B cell (primary cell): ENCODE measurements around the gene ST6GALNAC3. TPM values are rescaled to one million over a fixed set of nuclear protein-coding genes. Genes with fewer than 3 reads are reported as not detected.

Experiments
- ATAC-seq: fragments of 200-7000 bp; cut with Tn5 transposase; one replicate; pipeline ENCODE4 v1.10.0; 2021; ENCODE audit warnings: low read depth, mild to moderate bottlenecking, moderate number of reproducible peaks, moderate library complexity
- CTCF ChIA-PET: fragments of 350-600 bp; sonication (Branson Sonifier 250); formaldehyde crosslinking; loops from one replicate; lab custom pipeline; 2021; ENCODE audit warnings: antibody characterized with exemption, inconsistent platforms; lab: Charles Lee
- POLR2A ChIA-PET: fragments of 350-600 bp; sonication (Branson Sonifier 250); formaldehyde crosslinking; loops from one replicate; lab custom pipeline; 2021; ENCODE audit warnings: antibody characterized with exemption; lab: Charles Lee
- DNase-seq: peaks from one replicate; pipeline ENCODE4 v3.0.0; 2013
- H2AFZ ChIP-seq: 2 replicates; pipeline ENCODE4 v1.6.1; 2012; ENCODE audit warnings: mild to moderate bottlenecking, low read depth, low read length; ENCODE audit not compliant: insufficient read depth, poor library complexity, severe bottlenecking
- H3K27ac ChIP-seq, 2 donors: 1 replicate in 1 of 2; 2 replicates in 1 of 2; pipeline ENCODE4 v1.5.1; 2012 to 2013; ENCODE audit warnings: low read length in 2 of 2, mild to moderate bottlenecking in 2 of 2, moderate library complexity in 1 of 2
- H3K27me3 ChIP-seq, 4 experiments: fragments of 200-600 bp in 1 of 4; sonication (generic) in 1 of 4; replicated peaks in 1 of 4; 1 replicate in 2 of 4; 2 replicates in 2 of 4; pipeline versions ENCODE4 v1.6.1 to v1.7.0; 2013 to 2016; ENCODE audit warnings: low read length in 3 of 4, mild to moderate bottlenecking in 2 of 4, mixed read lengths in 1 of 4, moderate library complexity in 1 of 4; ENCODE audit not compliant: insufficient read depth in 4 of 4, control insufficient read depth in 3 of 4; ENCODE audit errors: control extremely low read depth in 1 of 4
- H3K36me3 ChIP-seq, 2 experiments: replicated peaks in 1 of 2; 1 replicate in 1 of 2; 2 replicates in 1 of 2; pipeline versions ENCODE4 v1.6.1 to v1.7.1; 2013; ENCODE audit warnings: low read length in 1 of 2; ENCODE audit not compliant: insufficient read depth in 2 of 2, control insufficient read depth in 1 of 2; ENCODE audit errors: control extremely low read depth in 1 of 2, extremely low read depth in 1 of 2
- H3K4me1 ChIP-seq, 2 donors: fragments of 200-600 bp in 1 of 2; sonication (generic) in 1 of 2; 1 replicate in 1 of 2; 2 replicates in 1 of 2; pipeline versions ENCODE4 v1.5.1 to v1.6.1; 2013 to 2017; ENCODE audit warnings: low read length in 2 of 2; ENCODE audit not compliant: control insufficient read depth in 2 of 2, insufficient read depth in 2 of 2
- H3K4me2 ChIP-seq: replicated peaks from 2 replicates; pipeline ENCODE3; 2012; ENCODE audit warnings: mild to moderate bottlenecking, low read depth, low read length; ENCODE audit not compliant: poor library complexity, severe bottlenecking
- H3K4me3 ChIP-seq, 5 experiments: fragments of 200-600 bp in 1 of 5; sonication (generic) in 1 of 5; 1 replicate in 3 of 5; 2 replicates in 2 of 5; pipeline versions ENCODE4 v1.5.1 to v1.7.0; 2011 to 2016; ENCODE audit warnings: low read length in 4 of 5, mild to moderate bottlenecking in 4 of 5, low read depth in 2 of 5, control low read depth in 1 of 5, moderate library complexity in 1 of 5; ENCODE audit not compliant: insufficient read depth in 1 of 5; ENCODE audit errors: control extremely low read depth in 1 of 5, extremely low read depth in 1 of 5
- H3K79me2 ChIP-seq: fragments of 200-600 bp; sonication (generic); one replicate; pipeline ENCODE4 v1.6.0; 2016; ENCODE audit warnings: low read length; ENCODE audit not compliant: control insufficient read depth, insufficient read depth
- H3K9ac ChIP-seq: fragments of 200-600 bp; sonication (generic); 2 replicates; pipeline ENCODE4 v1.6.1; 2017; ENCODE audit warnings: mild to moderate bottlenecking, low read length, moderate library complexity
- H3K9me3 ChIP-seq, 3 donors: one replicate each; pipeline versions ENCODE4 v1.6.1 to v1.7.1; 2013; ENCODE audit warnings: low read length in 2 of 3; ENCODE audit not compliant: control insufficient read depth in 2 of 3, insufficient read depth in 1 of 3; ENCODE audit errors: control extremely low read depth in 1 of 3
- H4K20me1 ChIP-seq: 2 replicates; pipeline ENCODE4 v1.6.0; 2012; ENCODE audit warnings: mild to moderate bottlenecking, low read length; ENCODE audit not compliant: insufficient read depth, control insufficient read depth, poor library complexity, severe bottlenecking
- H3K27ac Mint-ChIP-seq: one replicate; pipeline ENCODE4 v1.8.0; 2021; ENCODE audit warnings: mixed read lengths
- H3K27me3 Mint-ChIP-seq: one replicate; pipeline ENCODE4 v1.8.0; 2021; ENCODE audit warnings: mixed read lengths
- H3K4me1 Mint-ChIP-seq: one replicate; pipeline ENCODE4 v1.8.0; 2021; ENCODE audit warnings: mixed read lengths
- H3K4me3 Mint-ChIP-seq: one replicate; pipeline ENCODE4 v1.8.0; 2021; ENCODE audit warnings: mixed read lengths
- H3K9me3 Mint-ChIP-seq: one replicate; pipeline ENCODE4 v1.8.0; 2022; ENCODE audit warnings: mixed read lengths; ENCODE audit not compliant: insufficient read depth
- EZH2 ChIP-seq: IDR thresholded peaks from 2 replicates; pipeline ENCODE4 v1.6.1; 2012; ENCODE audit warnings: borderline replicate concordance, low read depth, mild to moderate bottlenecking, moderate library complexity, low read length; ENCODE audit not compliant: insufficient read depth, poor library complexity, severe bottlenecking
- WGBS: methylation state at CpG from one replicate; pipeline ENCODE4 v1.1.5; 2013; ENCODE audit warnings: missing lambda C conversion rate; ENCODE audit not compliant: insufficient coverage; 5-methylcytosine and 5-hydroxymethylcytosine counted together
- intact Hi-C: fragments of 100-400 bp; cut with micrococcal nuclease; formaldehyde crosslinking; loops from one replicate; pipeline ENCODE4 v1.10.0; 2022
- polyA plus RNA-seq: library from polyadenylated mRNA; depleted of rRNA; stranded (reverse); fragments of >200 nt; gene quantifications from 2 replicates; pipeline ENCODE4 v1.2.3, GENCODE V29; 2012
- total RNA-seq, 2 donors: library from RNA; stranded (reverse); fragments of 120-200 nt in 1 of 2; gene quantifications; 1 replicate in 1 of 2; 2 replicates in 1 of 2; pipeline versions ENCODE4 v1.2.3 to v1.2.4, GENCODE V29; 2013 to 2022
- TF ChIP-seq, protein P1 (sequence below): fragments of 200-600 bp; IDR thresholded peaks from one replicate; pipeline ENCODE4 v1.8.0; 2022; ENCODE audit warnings: antibody characterized with exemption, mild to moderate bottlenecking

Gene ST6GALNAC3
- total and polyA plus RNA-seq, 2 donors (not counting 1 experiment from before 2014, with no cell fraction given): 3.0 to 17.3 TPM

DNA sequence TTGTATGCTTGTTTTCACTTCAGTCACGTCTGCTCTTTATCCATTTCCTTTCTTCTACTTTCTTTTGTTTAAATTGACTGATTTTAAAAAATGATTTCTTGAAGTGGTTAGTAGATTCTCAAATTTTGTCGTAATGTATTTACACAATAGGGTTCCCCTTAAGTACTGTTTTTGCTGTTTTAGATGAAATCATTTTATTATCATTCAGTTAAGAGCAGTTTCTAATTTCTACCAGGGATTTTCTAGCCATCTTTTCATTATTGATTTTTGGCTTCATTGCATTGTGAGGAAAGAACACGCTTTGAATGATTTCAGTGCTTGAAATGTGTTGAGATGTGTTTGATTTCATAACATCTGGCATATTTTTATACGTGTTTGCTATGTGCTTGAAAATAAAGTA lies 27.0 kb downstream of the ST6GALNAC3 start:
- WGBS: 100% methylated on average over 1 of the region's 4 CpGs
- no peaks in the 10 kb centered on the region for H3K36me3 ChIP-seq
- no peaks in the 10 kb centered on the region for H3K4me1 ChIP-seq
- no peak overlapping the region for H3K9ac ChIP-seq
- H3K27me3 Mint-ChIP-seq: no peaks in the 10 kb centered on the region
- ATAC-seq: no peak
- no peak overlapping the region for H3K4me3 Mint-ChIP-seq
- no peaks in the 10 kb centered on the region for H3K9me3 ChIP-seq
- no peak for DNase-seq
- no peaks in the 10 kb centered on the region for H3K27me3 ChIP-seq
- H3K27ac ChIP-seq: no peak overlapping the region
- no peak for TF ChIP-seq EZH2
- H4K20me1 ChIP-seq: no peaks in the 10 kb centered on the region
- H3K9me3 Mint-ChIP-seq: no peaks in the 10 kb centered on the region
- no peak overlapping the region for H3K4me2 ChIP-seq
- no peak overlapping the region for H3K27ac Mint-ChIP-seq
- peaks cover 4% of the 10 kb centered on the region for H3K4me1 Mint-ChIP-seq
- no peak overlapping the region for H3K4me3 ChIP-seq
- CTCF ChIA-PET: no interaction called here
- peaks cover 13% of the 10 kb centered on the region for H3K79me2 ChIP-seq
- POLR2A ChIA-PET: no interaction called here
- no peak overlapping the region for H2AFZ ChIP-seq
- intact Hi-C loops: no loop called here

DNA sequence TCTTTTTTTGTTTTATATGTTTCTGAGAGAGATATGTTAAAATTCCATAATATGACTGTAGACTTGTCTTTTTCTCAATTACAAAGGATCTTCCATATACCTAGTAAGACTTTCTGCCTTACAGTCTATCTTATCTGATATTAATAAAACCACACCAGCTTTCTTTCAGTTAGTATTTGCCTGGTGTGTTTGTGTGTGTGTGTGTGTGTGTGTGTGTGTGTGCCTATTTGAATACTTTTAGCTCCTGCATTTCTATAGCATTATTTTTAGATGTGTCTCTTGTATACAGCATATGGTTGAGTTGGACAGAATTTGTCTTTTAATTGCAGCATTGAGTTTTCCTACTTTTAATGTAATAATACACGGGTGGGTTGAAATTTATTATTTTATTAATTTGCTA lies 27.5 kb downstream of the ST6GALNAC3 start:
- no peak for ATAC-seq
- no CpG with 5 or more reads among the region's 1 CpG for WGBS

More for the DNA sequence above, 27.5 kb downstream of the ST6GALNAC3 start:
- Histone ChIP-seq H3K79me2 (peaks cover 17% of the 10 kb centered on the region), H3K9ac (no peak overlapping the region), H3K4me3 (no peak overlapping the region), H3K4me2 (no peak overlapping the region), H4K20me1 (no peaks in the 10 kb centered on the region), H3K27me3 (no peaks in the 10 kb centered on the region), H3K9me3 (no peaks in the 10 kb centered on the region), H3K36me3 (no peaks in the 10 kb centered on the region), H3K27ac (no peak overlapping the region), H3K4me1 (no peaks in the 10 kb centered on the region), H2AFZ (no peak overlapping the region)
- intact Hi-C loops: no loop called here
- ChIA-PET POLR2A (no interaction called here), CTCF (no interaction called here)
- TF ChIP-seq, protein P1, sequence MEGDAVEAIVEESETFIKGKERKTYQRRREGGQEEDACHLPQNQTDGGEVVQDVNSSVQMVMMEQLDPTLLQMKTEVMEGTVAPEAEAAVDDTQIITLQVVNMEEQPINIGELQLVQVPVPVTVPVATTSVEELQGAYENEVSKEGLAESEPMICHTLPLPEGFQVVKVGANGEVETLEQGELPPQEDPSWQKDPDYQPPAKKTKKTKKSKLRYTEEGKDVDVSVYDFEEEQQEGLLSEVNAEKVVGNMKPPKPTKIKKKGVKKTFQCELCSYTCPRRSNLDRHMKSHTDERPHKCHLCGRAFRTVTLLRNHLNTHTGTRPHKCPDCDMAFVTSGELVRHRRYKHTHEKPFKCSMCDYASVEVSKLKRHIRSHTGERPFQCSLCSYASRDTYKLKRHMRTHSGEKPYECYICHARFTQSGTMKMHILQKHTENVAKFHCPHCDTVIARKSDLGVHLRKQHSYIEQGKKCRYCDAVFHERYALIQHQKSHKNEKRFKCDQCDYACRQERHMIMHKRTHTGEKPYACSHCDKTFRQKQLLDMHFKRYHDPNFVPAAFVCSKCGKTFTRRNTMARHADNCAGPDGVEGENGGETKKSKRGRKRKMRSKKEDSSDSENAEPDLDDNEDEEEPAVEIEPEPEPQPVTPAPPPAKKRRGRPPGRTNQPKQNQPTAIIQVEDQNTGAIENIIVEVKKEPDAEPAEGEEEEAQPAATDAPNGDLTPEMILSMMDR: no peak
- no peak for TF ChIP-seq EZH2
- Mint-ChIP-seq H3K27ac (no peak overlapping the region), H3K9me3 (no peaks in the 10 kb centered on the region), H3K4me1 (peaks cover 4% of the 10 kb centered on the region), H3K4me3 (no peak overlapping the region), H3K27me3 (no peaks in the 10 kb centered on the region)
- DNase-seq: no peak
